ENCODE measurements around the gene TMEM151A. TPM values are rescaled to one million over a fixed set of nuclear protein-coding genes. Genes with fewer than 3 reads are reported as not detected.

TMEM151A gene
- total RNA-seq, 1 experiment from 2014 or later: not detected

DNA sequence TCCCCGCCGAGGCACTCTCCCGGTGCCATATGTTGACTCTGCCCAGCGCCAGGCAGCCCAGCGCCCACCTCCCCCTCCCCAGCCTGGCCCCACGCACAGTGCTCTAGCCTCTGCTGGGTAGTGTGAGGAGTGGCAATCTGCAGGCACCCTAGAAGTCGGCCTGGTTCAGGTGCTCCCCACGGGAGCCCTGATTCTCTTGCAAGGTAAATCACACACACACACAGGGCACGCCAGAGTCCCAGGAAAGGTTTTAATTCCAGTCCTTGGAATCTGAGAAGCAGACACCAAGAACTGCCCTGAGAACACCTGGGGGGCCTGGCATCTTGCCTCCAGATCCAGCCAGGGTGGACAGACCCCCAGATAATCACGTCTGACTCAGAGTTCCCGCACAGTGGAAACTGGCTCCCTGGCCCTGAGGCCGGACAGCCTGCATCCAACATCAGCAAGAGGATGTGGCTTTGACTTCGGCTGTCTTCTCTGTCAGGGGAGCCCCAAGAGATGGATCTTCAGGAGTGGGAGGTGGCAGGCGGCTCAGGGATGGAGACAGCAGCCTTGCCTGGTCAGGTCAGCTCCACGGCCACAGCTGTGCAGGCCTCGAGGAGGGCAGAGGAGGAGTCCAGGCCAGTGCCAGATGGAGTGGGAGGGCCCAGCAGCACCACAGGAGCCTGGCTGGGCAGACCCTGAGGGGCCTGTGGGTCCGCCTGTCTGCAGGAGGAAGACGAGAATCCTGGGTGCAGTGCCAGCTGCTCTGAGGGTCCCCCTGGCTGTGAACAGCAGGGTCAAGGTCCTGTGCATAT is 45.6 kb downstream of the TMEM151A start:
- Histone ChIP-seq H3K9me2 (replicated peaks; ENCODE audit: low read length) (no peaks in the 10 kb centered on the region), H3F3A (ENCODE audit: low read length, unreplicated experiment) (peaks cover 7% of the 10 kb centered on the region), H3K4me3 (ENCODE audit: low read length) (no peak overlapping the region), H3K79me2 (ENCODE audit: low read length) (peaks cover 17% of the 10 kb centered on the region), H3K4me2 (ENCODE audit: low read length) (peak overlapping the region; percentile 96), H3K36me3 (ENCODE audit: low read depth, low read length) (peaks cover 27% of the 10 kb centered on the region; the same call in 1 of the 2 replicates), H3K9me3 (ENCODE audit: low read length) (no peaks in the 10 kb centered on the region), H3K27me3 (ENCODE audit: low read length) (no peaks in the 10 kb centered on the region), H3K4me1 (ENCODE audit: insufficient read depth, low read length) (peaks cover 31% of the 10 kb centered on the region), H4K20me1 (ENCODE audit: low read length) (no peaks in the 10 kb centered on the region), H3K9ac (ENCODE audit: low read length) (peak overlapping the region; percentile 44), H2AFZ (ENCODE audit: low read length) (no peak overlapping the region), H3K27ac (ENCODE audit: low read length) (peak overlapping the region; percentile 96)
- BruUV-seq (replicated peaks): no TSS peak
- TF ChIP-seq EZH2phosphoT487 (IDR thresholded peaks at IDR 0.05; ENCODE audit: borderline replicate concordance, low read length): no peak
- TF ChIP-seq, protein P1, sequence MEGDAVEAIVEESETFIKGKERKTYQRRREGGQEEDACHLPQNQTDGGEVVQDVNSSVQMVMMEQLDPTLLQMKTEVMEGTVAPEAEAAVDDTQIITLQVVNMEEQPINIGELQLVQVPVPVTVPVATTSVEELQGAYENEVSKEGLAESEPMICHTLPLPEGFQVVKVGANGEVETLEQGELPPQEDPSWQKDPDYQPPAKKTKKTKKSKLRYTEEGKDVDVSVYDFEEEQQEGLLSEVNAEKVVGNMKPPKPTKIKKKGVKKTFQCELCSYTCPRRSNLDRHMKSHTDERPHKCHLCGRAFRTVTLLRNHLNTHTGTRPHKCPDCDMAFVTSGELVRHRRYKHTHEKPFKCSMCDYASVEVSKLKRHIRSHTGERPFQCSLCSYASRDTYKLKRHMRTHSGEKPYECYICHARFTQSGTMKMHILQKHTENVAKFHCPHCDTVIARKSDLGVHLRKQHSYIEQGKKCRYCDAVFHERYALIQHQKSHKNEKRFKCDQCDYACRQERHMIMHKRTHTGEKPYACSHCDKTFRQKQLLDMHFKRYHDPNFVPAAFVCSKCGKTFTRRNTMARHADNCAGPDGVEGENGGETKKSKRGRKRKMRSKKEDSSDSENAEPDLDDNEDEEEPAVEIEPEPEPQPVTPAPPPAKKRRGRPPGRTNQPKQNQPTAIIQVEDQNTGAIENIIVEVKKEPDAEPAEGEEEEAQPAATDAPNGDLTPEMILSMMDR (conservative IDR thresholded peaks at IDR 0.05; ENCODE audit: low read depth, low read length): no peak
- TF ChIP-seq EZH2 (IDR thresholded peaks at IDR 0.05; ENCODE audit: low read length, unreplicated experiment): no peak
- ATAC-seq (no peak), DNase-seq (no peak)
- ChIA-PET CTCF (interaction anchor here (2.6 kb wide), 1 partner anchor 25 kb away, joined by 21 read pairs; no protein-coding TSS in a partner anchor), POLR2A (ENCODE audit: unreplicated experiment) (interaction anchor here (1.2 kb wide), 1 partner anchor 48 kb away, joined by 11 read pairs; the partner anchor contains the start of gene YIF1A)
- intact Hi-C loops (cut with micrococcal nuclease): no loop called here

DNA sequence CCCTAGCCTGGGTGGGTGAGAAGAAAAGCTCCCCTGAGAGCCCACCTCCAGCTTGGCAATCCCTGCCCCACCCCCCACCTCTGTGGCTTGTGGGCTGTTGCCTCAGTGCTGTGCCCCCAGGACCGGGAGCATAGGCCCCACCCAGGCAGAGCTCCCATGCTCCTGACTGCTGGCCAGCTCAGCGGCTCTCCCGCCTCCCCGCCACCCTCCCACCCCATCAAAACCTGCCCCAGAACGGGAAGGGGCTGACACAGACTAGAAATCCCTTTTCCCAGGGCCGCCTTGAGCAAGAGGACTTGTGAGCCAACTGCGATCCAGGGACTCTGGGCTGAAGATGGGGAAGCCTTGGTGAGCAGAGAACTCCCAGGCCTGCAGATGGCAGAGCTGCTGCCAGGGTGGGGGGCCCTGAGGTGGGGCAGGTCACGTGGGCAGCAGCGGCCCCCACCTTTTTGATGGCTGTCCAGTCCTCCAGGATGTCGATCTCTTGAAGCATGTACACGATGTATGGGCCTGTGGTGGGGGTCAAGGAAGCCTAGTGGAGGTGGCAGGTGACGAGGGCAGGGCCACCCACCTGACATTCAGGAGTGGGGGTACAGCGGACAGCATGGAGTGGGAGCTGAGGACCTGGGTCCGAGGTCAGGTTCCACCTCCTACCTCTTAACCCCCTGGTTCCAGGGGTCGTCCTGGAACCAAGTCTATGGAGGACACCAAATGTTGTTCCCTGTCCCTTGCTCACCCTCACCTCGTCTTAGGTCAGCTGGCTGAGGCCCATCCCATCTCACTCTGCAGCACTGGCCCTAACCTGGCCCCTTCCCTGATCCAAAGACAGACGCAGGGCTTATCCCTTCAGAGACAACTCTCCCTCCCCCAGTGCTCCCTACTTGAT is 46.8 kb downstream of the TMEM151A start:
- H3K9me2 ChIP-seq (replicated peaks; ENCODE audit: low read length): no peaks in the 10 kb centered on the region
- H2AFZ ChIP-seq (ENCODE audit: low read length): no peak overlapping the region
- peaks cover 17% of the 10 kb centered on the region; the same call in 1 of the 2 replicates for H3K36me3 ChIP-seq (ENCODE audit: low read depth, low read length)
- H3K27me3 ChIP-seq (ENCODE audit: low read length): no peaks in the 10 kb centered on the region
- DNase-seq (no peak), ATAC-seq (no peak)
- no peaks in the 10 kb centered on the region for H3K9me3 ChIP-seq (ENCODE audit: low read length)
- H3K79me2 ChIP-seq (ENCODE audit: low read length): peaks cover 26% of the 10 kb centered on the region
- CTCF ChIA-PET: no interaction called here
- POLR2A ChIA-PET (ENCODE audit: unreplicated experiment): interaction anchor here (0.7 kb wide), 1 partner anchor 75 kb away, joined by 3 read pairs; no protein-coding TSS in a partner anchor
- intact Hi-C loops (cut with micrococcal nuclease): no loop called here
- peaks cover 7% of the 10 kb centered on the region for H3F3A ChIP-seq (ENCODE audit: low read length, unreplicated experiment)
- no peak overlapping the region for H3K27ac ChIP-seq (ENCODE audit: low read length)
- no peak overlapping the region for H3K4me3 ChIP-seq (ENCODE audit: low read length)
- no peaks in the 10 kb centered on the region for H4K20me1 ChIP-seq (ENCODE audit: low read length)
- no TSS peak for BruUV-seq (replicated peaks)
- no peak overlapping the region for H3K4me2 ChIP-seq (ENCODE audit: low read length)
- H3K9ac ChIP-seq (ENCODE audit: low read length): no peak overlapping the region
- TF ChIP-seq, protein P1 (conservative IDR thresholded peaks at IDR 0.05; ENCODE audit: low read depth, low read length): no peak
- TF ChIP-seq EZH2 (IDR thresholded peaks at IDR 0.05; ENCODE audit: low read length, unreplicated experiment): no peak
- no peak for TF ChIP-seq EZH2phosphoT487 (IDR thresholded peaks at IDR 0.05; ENCODE audit: borderline replicate concordance, low read length)
- H3K4me1 ChIP-seq (ENCODE audit: insufficient read depth, low read length): peaks cover 35% of the 10 kb centered on the region

Measured in PC-3 (cell line).